H9 (cell line): ENCODE results near the gene PTN. TPM values are rescaled to one million over a fixed set of nuclear protein-coding genes. Genes with fewer than 3 reads are reported as not detected.

Source experiments
- DNase-seq: peaks from one replicate; pipeline ENCODE4 v3.0.0-alpha.2; 2017
- H2AFZ ChIP-seq: one replicate; pipeline ENCODE4 v1.6.1; 2013; ENCODE audit warnings: mild to moderate bottlenecking, low read length, control low read depth, moderate library complexity
- H2AK5ac ChIP-seq: 2 replicates; pipeline ENCODE4 v1.6.1; 2013; ENCODE audit warnings: low read length, control low read depth, mixed read lengths; ENCODE audit not compliant: insufficient read length
- H2BK120ac ChIP-seq: one replicate; pipeline ENCODE4 v1.6.1; 2013; ENCODE audit warnings: low read depth, mild to moderate bottlenecking, low read length, control low read depth, inconsistent platforms; ENCODE audit not compliant: poor library complexity, severe bottlenecking
- H2BK12ac ChIP-seq: 2 replicates; pipeline ENCODE4 v1.6.1; 2013; ENCODE audit warnings: low read length, control low read depth, mixed read lengths, low read depth; ENCODE audit not compliant: insufficient read length
- H2BK15ac ChIP-seq: 2 replicates; pipeline ENCODE4 v1.6.1; 2013; ENCODE audit warnings: low read depth, low read length, control low read depth
- H2BK20ac ChIP-seq: one replicate; pipeline ENCODE4 v1.6.1; 2013; ENCODE audit warnings: low read depth, mild to moderate bottlenecking, low read length, control low read depth, inconsistent platforms; ENCODE audit not compliant: poor library complexity, severe bottlenecking
- H2BK5ac ChIP-seq: 2 replicates; pipeline ENCODE4 v1.6.1; 2013; ENCODE audit warnings: low read length, control low read depth, mixed read lengths; ENCODE audit not compliant: insufficient read length
- H3K14ac ChIP-seq: 2 replicates; pipeline ENCODE4 v1.6.1; 2013; ENCODE audit warnings: low read length, control low read depth; ENCODE audit not compliant: insufficient read depth
- H3K18ac ChIP-seq: 2 replicates; pipeline ENCODE4 v1.6.1; 2013; ENCODE audit warnings: low read depth, mild to moderate bottlenecking, mixed read lengths, low read length, control low read depth; ENCODE audit not compliant: insufficient read length
- H3K23ac ChIP-seq: 2 replicates; pipeline ENCODE4 v1.6.1; 2013; ENCODE audit warnings: low read length, control low read depth, mixed read lengths, low read depth; ENCODE audit not compliant: insufficient read length
- H3K23me2 ChIP-seq: 2 replicates; pipeline ENCODE4 v1.6.1; 2013; ENCODE audit warnings: low read depth, mild to moderate bottlenecking, mixed read lengths, low read length, control low read depth; ENCODE audit not compliant: insufficient read length, poor library complexity, severe bottlenecking
- H3K27ac ChIP-seq: 2 replicates; pipeline ENCODE4 v1.5.1; 2013; ENCODE audit warnings: low read length, control low read depth, mixed read lengths, low read depth; ENCODE audit not compliant: insufficient read length
- H3K27me3 ChIP-seq: 2 replicates; pipeline ENCODE4 v1.6.1; 2013; ENCODE audit warnings: low read length, control low read depth, inconsistent platforms; ENCODE audit not compliant: insufficient read depth
- H3K4ac ChIP-seq: 2 replicates; pipeline ENCODE4 v1.6.1; 2013; ENCODE audit warnings: low read depth, mild to moderate bottlenecking, control low read depth, inconsistent platforms, low read length, moderate library complexity
- H3K4me1 ChIP-seq: 2 replicates; pipeline ENCODE4 v1.6.1; 2013; ENCODE audit warnings: low read length, control low read depth, inconsistent platforms; ENCODE audit not compliant: insufficient read depth
- H3K4me2 ChIP-seq: 2 replicates; pipeline ENCODE4 v1.6.1; 2013; ENCODE audit warnings: low read length, control low read depth, mixed read lengths; ENCODE audit not compliant: insufficient read length, insufficient read depth
- H3K56ac ChIP-seq: 2 replicates; pipeline ENCODE4 v1.6.1; 2013; ENCODE audit warnings: low read depth, mild to moderate bottlenecking, mixed read lengths, low read length, control low read depth; ENCODE audit not compliant: insufficient read length
- H3K79me1 ChIP-seq: 2 replicates; pipeline ENCODE4 v1.6.1; 2013; ENCODE audit warnings: low read depth, mild to moderate bottlenecking, moderate library complexity, low read length, control low read depth, inconsistent platforms; ENCODE audit not compliant: insufficient read depth, poor library complexity, severe bottlenecking
- H3K79me2 ChIP-seq: 2 replicates; pipeline ENCODE4 v1.6.1; 2013; ENCODE audit warnings: low read length, control low read depth, inconsistent platforms; ENCODE audit not compliant: insufficient read depth
- H3K9ac ChIP-seq: 2 replicates; pipeline ENCODE4 v1.6.1; 2013; ENCODE audit warnings: low read length, control low read depth, mixed read lengths; ENCODE audit not compliant: insufficient read length; ENCODE audit errors: extremely low read depth
- H3K9me3 ChIP-seq: one replicate; pipeline ENCODE4 v1.6.1; 2013; ENCODE audit warnings: low read depth, low read length, inconsistent platforms; ENCODE audit not compliant: control insufficient read depth
- H3T11ph ChIP-seq: one replicate; pipeline ENCODE4 v1.6.1; 2013; ENCODE audit warnings: mild to moderate bottlenecking, low read length, control low read depth, inconsistent platforms
- H4K20me1 ChIP-seq: one replicate; pipeline ENCODE4 v1.6.1; 2013; ENCODE audit not compliant: control insufficient read depth, insufficient read length, insufficient read depth
- H4K5ac ChIP-seq: 2 replicates; pipeline ENCODE4 v1.6.1; 2013; ENCODE audit warnings: low read depth, mild to moderate bottlenecking, mixed read lengths, low read length, control low read depth; ENCODE audit not compliant: insufficient read length
- H4K8ac ChIP-seq: replicated peaks from 2 replicates; pipeline ENCODE4 v1.6.1; 2013; ENCODE audit warnings: low read length, control low read depth, mixed read lengths, low read depth; ENCODE audit not compliant: insufficient read length
- H4K91ac ChIP-seq: 2 replicates; pipeline ENCODE4 v1.6.1; 2013; ENCODE audit warnings: low read depth, mild to moderate bottlenecking, moderate library complexity, mixed read lengths, low read length, control low read depth; ENCODE audit not compliant: insufficient read length
- H3K27ac Mint-ChIP-seq, 3 experiments: 2 replicates in 2 of 3; 3 replicates in 1 of 3; pipeline ENCODE4 v1.8.0; 2020 to 2021; ENCODE audit warnings: mixed read lengths in 3 of 3, mild to moderate bottlenecking in 1 of 3, moderate library complexity in 1 of 3
- H3K27me3 Mint-ChIP-seq: 2 replicates; pipeline ENCODE4 v1.8.0; 2021; ENCODE audit warnings: low read depth, mild to moderate bottlenecking, moderate library complexity, mixed read lengths
- H3K36me3 Mint-ChIP-seq, 3 experiments: 2 replicates in 2 of 3; 3 replicates in 1 of 3; pipeline ENCODE4 v1.8.0; 2020 to 2021; ENCODE audit warnings: low read depth in 3 of 3, mixed read lengths in 3 of 3; ENCODE audit not compliant: insufficient read depth in 1 of 3
- H3K4me1 Mint-ChIP-seq, 2 experiments: 2 replicates each; pipeline ENCODE4 v1.8.0; 2020; ENCODE audit warnings: mixed read lengths in 2 of 2
- H3K4me3 Mint-ChIP-seq, 2 experiments: 2 replicates in 1 of 2; 3 replicates in 1 of 2; pipeline ENCODE4 v1.8.0; 2020 to 2021; ENCODE audit warnings: mild to moderate bottlenecking in 2 of 2, mixed read lengths in 2 of 2, moderate library complexity in 1 of 2
- H3K9me3 Mint-ChIP-seq, 2 experiments: 2 replicates in 1 of 2; 3 replicates in 1 of 2; pipeline ENCODE4 v1.8.0; 2020; ENCODE audit warnings: mild to moderate bottlenecking in 2 of 2, mixed read lengths in 2 of 2, moderate library complexity in 1 of 2
- WGBS: extraction: QIAGEN DNeasy Blood & Tissue Kit; methylation state at CpG from one replicate; pipeline ENCODE4 v1.1.7; 2013; ENCODE audit warnings: missing lambda C conversion rate, low lambda C conversion rate, mixed read lengths; ENCODE audit not compliant: insufficient read length; ENCODE audit errors: extremely low coverage; 5-methylcytosine and 5-hydroxymethylcytosine counted together
- total RNA-seq: library from RNA; stranded (reverse); gene quantifications from 2 replicates; pipeline ENCODE4 v1.2.1, GENCODE V29; 2021
- TF ChIP-seq, protein P1 (sequence below): fragments of 200-600 bp; sonication (generic); conservative IDR thresholded peaks from 3 replicates; pipeline ENCODE4 v1.8.0; 2021; ENCODE audit warnings: antibody characterized with exemption, mild to moderate bottlenecking

Gene PTN
- total RNA-seq, 1 experiment from 2014 or later: 16.5 TPM

DNA sequence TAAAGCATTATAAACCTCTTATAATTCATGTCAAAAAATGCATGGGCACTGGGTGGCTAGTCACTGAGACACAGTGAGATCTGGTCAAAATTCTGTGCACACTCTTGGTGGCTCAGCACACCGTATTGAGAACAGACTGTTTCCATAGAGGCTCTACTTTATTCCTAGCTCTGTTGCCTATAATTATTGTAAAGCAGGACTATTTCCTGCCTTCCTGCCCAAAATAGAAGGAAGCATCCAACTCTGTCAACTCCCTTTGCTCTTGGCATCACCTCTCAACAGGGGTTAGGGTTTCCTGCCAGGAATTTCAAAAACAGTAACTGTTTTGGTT is 45.1 kb downstream of the PTN start:
- Histone ChIP-seq H3K4ac (no peak overlapping the region), H2BK5ac (no peak overlapping the region), H3K27me3 (no peaks in the 10 kb centered on the region), H3K23me2 (no peaks in the 10 kb centered on the region), H3K79me2 (no peaks in the 10 kb centered on the region), H3K14ac (no peak overlapping the region), H3K27ac (no peak overlapping the region), H4K20me1 (no peaks in the 10 kb centered on the region), H3K56ac (no peak overlapping the region), H3K9me3 (no peaks in the 10 kb centered on the region), H4K8ac (no peak overlapping the region), H2BK12ac (no peak overlapping the region), H3T11ph (no peak overlapping the region), H2AFZ (no peak overlapping the region), H2BK120ac (no peak overlapping the region), H3K79me1 (no peaks in the 10 kb centered on the region), H2BK15ac (no peak overlapping the region), H3K4me1 (peaks cover 3% of the 10 kb centered on the region; the same call in 1 of the 2 replicates), H3K18ac (no peak overlapping the region), H2AK5ac (no peak overlapping the region), H2BK20ac (no peak overlapping the region), H4K91ac (no peak overlapping the region), H3K4me2 (no peak overlapping the region), H3K9ac (no peak overlapping the region), H4K5ac (no peak overlapping the region), H3K23ac (no peak overlapping the region)
- Mint-ChIP-seq H3K4me1 (peaks cover 5 to 8% of the 10 kb centered on the region in 2 experiments), H3K4me3 (no peak overlapping the region), H3K9me3 (no peaks in the 10 kb centered on the region), H3K27ac (no peak overlapping the region), H3K36me3 (peaks cover 0 to 2% (median 0%) of the 10 kb centered on the region in 3 experiments; a peak in 1 of 7 replicates), H3K27me3 (no peaks in the 10 kb centered on the region)
- TF ChIP-seq, protein P1, sequence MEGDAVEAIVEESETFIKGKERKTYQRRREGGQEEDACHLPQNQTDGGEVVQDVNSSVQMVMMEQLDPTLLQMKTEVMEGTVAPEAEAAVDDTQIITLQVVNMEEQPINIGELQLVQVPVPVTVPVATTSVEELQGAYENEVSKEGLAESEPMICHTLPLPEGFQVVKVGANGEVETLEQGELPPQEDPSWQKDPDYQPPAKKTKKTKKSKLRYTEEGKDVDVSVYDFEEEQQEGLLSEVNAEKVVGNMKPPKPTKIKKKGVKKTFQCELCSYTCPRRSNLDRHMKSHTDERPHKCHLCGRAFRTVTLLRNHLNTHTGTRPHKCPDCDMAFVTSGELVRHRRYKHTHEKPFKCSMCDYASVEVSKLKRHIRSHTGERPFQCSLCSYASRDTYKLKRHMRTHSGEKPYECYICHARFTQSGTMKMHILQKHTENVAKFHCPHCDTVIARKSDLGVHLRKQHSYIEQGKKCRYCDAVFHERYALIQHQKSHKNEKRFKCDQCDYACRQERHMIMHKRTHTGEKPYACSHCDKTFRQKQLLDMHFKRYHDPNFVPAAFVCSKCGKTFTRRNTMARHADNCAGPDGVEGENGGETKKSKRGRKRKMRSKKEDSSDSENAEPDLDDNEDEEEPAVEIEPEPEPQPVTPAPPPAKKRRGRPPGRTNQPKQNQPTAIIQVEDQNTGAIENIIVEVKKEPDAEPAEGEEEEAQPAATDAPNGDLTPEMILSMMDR: no peak
- DNase-seq: no peak
- no CpG with 5 or more reads among the region's 1 CpG for WGBS
